Testis (tissue), 3 donors: Measurements from ENCODE around the gene MLLT10. TPM values are rescaled to one million over a fixed set of nuclear protein-coding genes. Genes with fewer than 3 reads are reported as not detected.

ENCODE experiments used
- DNase-seq: peaks from one replicate; pipeline ENCODE4 v3.0.0-alpha.2; 2019
- H3K27ac ChIP-seq, 2 donors: fragments of 200-600 bp; sonication (generic); one replicate each; pipeline ENCODE4 v1.5.1; 2019
- H3K27me3 ChIP-seq: fragments of 200-600 bp; sonication (generic); one replicate; pipeline ENCODE4 v1.5.1; 2019
- H3K36me3 ChIP-seq: fragments of 200-600 bp; sonication (generic); one replicate; pipeline ENCODE4 v1.5.1; 2017; ENCODE audit warnings: low read depth; ENCODE audit errors: missing control alignments
- H3K4me1 ChIP-seq: fragments of 200-600 bp; sonication (generic); one replicate; pipeline ENCODE4 v1.5.1; 2019
- H3K4me3 ChIP-seq, 2 donors: fragments of 200-600 bp; sonication (generic); one replicate each; pipeline ENCODE4 v1.5.1; 2017 to 2019
- H3K9me3 ChIP-seq: fragments of 200-600 bp; sonication (generic); one replicate; pipeline ENCODE4 v1.5.1; 2017
- CTCF ChIP-seq, 3 experiments: fragments of 450-650 bp in 2 of 3; fragments of 200-600 bp in 1 of 3; sonication (generic) in 1 of 3; IDR thresholded peaks; one replicate each; pipeline ENCODE4 v1.5.1; 2016 to 2019; ENCODE audit warnings: antibody characterized with exemption in 3 of 3, mild to moderate bottlenecking in 2 of 3, moderate library complexity in 1 of 3
- POLR2A ChIP-seq: fragments of 450-650 bp; IDR thresholded peaks from one replicate; pipeline ENCODE4 v1.6.1; 2017; ENCODE audit warnings: antibody characterized with exemption, mild to moderate bottlenecking, moderate library complexity
- WGBS, 2 donors: methylation state at CpG; one replicate each; pipeline ENCODE4 v1.1.5; 2018; 5-methylcytosine and 5-hydroxymethylcytosine counted together
- intact Hi-C: fragments of 100-400 bp; cut with DNase I; formaldehyde crosslinking; loops from one replicate; pipeline ENCODE4 v1.15.1; 2023; ENCODE audit warnings: low total_unique reads
- polyA plus RNA-seq: library from polyadenylated mRNA; stranded (reverse); fragments of 350-450 nt; fragmentation: Illumina TruSeq; extraction: RNeasy Lipid Tissue Mini Kit (QIAGEN cat#74804); gene quantifications from one replicate; pipeline ENCODE4 v1.2.3, GENCODE V29; 2014; ENCODE audit warnings: low read depth, low replicate concordance; ENCODE audit not compliant: insufficient read depth
- total RNA-seq, 2 donors: library from RNA; depleted of rRNA; stranded (reverse); fragments of >200 nt; gene quantifications; one replicate each; pipeline ENCODE4 v1.2.3, GENCODE V29; 2016

Gene MLLT10
- total and polyA plus RNA-seq, 3 donors from 2014 or later: 130 to 243 (median 144) TPM

- Histone ChIP-seq H3K36me3 (no peaks in the 10 kb centered on the region), H3K4me1 (peaks cover 17% of the 10 kb centered on the region), H3K27me3 (no peaks in the 10 kb centered on the region), H3K4me3 (no peak overlapping the region), H3K9me3 (no peaks in the 10 kb centered on the region), H3K27ac (no peak overlapping the region)
- TF ChIP-seq POLR2A (no peak), CTCF (IDR thresholded peaks at IDR 0.05) (no peak)
- no peak for DNase-seq
- WGBS, 2 donors: 81 to 82% methylated on average over 6 of the region's 6 CpGs
- intact Hi-C loops: no loop called here
Observed at GRCh38 chr10:21721000-21721665, 187.1 kb downstream of the MLLT10 start.

DNA sequence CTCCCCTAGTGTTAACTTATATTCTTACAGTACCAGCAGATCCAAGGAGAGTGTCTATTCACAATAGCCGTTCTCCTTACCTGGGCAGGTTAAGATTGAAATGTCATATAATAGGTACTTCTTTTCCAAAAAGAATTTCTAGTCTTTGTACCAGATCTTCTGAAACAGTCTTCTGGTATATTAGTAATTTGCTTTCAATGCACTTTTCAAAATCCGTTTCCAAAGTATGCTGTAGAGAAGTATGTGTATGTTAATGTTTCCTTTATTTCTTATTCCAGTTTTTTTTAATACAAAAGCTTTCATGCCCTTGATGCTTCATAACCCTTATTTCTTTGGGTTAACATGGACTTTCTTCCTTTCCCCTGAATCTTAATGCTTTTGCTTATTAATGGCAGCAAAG is 188.2 kb downstream of the MLLT10 start:
- H3K27me3 ChIP-seq: no peaks in the 10 kb centered on the region
- intact Hi-C loops: no loop called here
- H3K36me3 ChIP-seq: no peaks in the 10 kb centered on the region
- H3K4me1 ChIP-seq: peaks cover 17% of the 10 kb centered on the region
- no peak for DNase-seq
- no peak overlapping the region for H3K4me3 ChIP-seq
- H3K27ac ChIP-seq: no peak overlapping the region
- WGBS, 2 donors: 96 to 100% methylated on average over 2 of the region's 2 CpGs
- H3K9me3 ChIP-seq: no peaks in the 10 kb centered on the region
- TF ChIP-seq CTCF (IDR thresholded peaks at IDR 0.05): no peak
- TF ChIP-seq POLR2A: no peak

DNA sequence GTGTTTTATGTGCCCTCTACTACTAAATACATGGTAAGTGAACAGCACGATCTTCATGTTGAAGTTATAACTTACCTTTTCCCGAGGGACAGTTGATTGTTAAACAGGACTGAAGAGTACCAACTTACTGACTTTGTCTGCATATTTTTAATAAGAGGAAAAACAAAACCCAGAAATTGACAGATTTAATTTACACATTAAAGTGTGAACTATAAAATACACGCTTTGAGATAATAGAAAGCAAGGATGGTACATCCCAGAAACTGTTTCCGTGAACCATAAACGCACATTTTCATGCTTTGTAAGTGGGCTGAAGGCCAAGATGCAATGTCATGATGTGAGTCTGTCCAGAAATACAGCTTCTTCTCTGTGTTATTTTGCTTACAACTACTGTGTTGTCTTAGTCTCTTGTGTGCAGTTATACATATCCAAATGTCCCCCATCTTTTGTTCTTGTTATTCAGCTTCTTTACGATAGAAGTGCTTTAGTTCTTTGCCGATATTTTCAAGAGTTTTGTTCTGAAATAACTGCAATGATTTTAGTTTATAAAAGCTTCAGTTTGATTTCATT is 190.1 kb downstream of the MLLT10 start:
- DNase-seq: no peak
- H3K4me1 ChIP-seq: peaks cover 17% of the 10 kb centered on the region
- H3K27me3 ChIP-seq: no peaks in the 10 kb centered on the region
- TF ChIP-seq POLR2A (no peak), CTCF (IDR thresholded peaks at IDR 0.05) (no peak)
- no peaks in the 10 kb centered on the region for H3K9me3 ChIP-seq
- H3K4me3 ChIP-seq: no peak overlapping the region
- 44 to 53% methylated on average over 7 of the region's 7 CpGs for WGBS, 2 donors
- H3K27ac ChIP-seq: no peak overlapping the region
- no peaks in the 10 kb centered on the region for H3K36me3 ChIP-seq
- intact Hi-C loops: no loop called here

GRCh38 chr10:21724687-21725367 is 190.8 kb downstream of the MLLT10 start:
- DNase-seq: peak; percentile 98
- intact Hi-C loops: no loop called here
- WGBS, 2 donors: 19 to 22% methylated on average over 4 of the region's 4 CpGs
- H3K36me3 ChIP-seq: no peaks in the 10 kb centered on the region
- H3K4me1 ChIP-seq: peaks cover 17% of the 10 kb centered on the region
- H3K27me3 ChIP-seq: no peaks in the 10 kb centered on the region
- no peaks in the 10 kb centered on the region for H3K9me3 ChIP-seq
- TF ChIP-seq POLR2A (no peak), CTCF (IDR thresholded peaks at IDR 0.05) (no peak)
- H3K27ac ChIP-seq: no peak overlapping the region
- no peak overlapping the region for H3K4me3 ChIP-seq
